Measurements from ENCODE around the gene CTSG. TPM values are rescaled to one million over a fixed set of nuclear protein-coding genes. Genes with fewer than 3 reads are reported as not detected.

CTSG gene, protein sequence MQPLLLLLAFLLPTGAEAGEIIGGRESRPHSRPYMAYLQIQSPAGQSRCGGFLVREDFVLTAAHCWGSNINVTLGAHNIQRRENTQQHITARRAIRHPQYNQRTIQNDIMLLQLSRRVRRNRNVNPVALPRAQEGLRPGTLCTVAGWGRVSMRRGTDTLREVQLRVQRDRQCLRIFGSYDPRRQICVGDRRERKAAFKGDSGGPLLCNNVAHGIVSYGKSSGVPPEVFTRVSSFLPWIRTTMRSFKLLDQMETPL
- total RNA-seq = not detected

GRCh38 chr14:24576182-24576581 lies at the start of gene CTSG:
Gene CTSG, minus strand, starts transcription at chr14:24576250. Its CDS starts 27 bp downstream, at chr14:24576223.
- ATAC-seq (no peak), DNase-seq (no peak)
- POLR2A ChIA-PET = no interaction called here
- Mint-ChIP-seq H3K27ac (no peak within 1 kb of the TSS), H3K36me3 (ENCODE audit: low read depth) (no peaks in the 10 kb centered on the region), H3K4me3 (no peak within 1 kb of the TSS), H3K27me3 (no peaks in the 10 kb centered on the region), H3K9me3 (no peaks in the 10 kb centered on the region), H3K4me1 (ENCODE audit: low read depth) (no peaks in the 10 kb centered on the region)
- CTCF ChIA-PET = interaction anchor here (0.9 kb wide), 1 partner anchor 577 kb away, joined by 3 read pairs; no protein-coding TSS in a partner anchor
- intact Hi-C loops (cut with micrococcal nuclease) = no loop called here
- no peak for TF ChIP-seq CTCF (IDR thresholded peaks at IDR 0.05)

DNA sequence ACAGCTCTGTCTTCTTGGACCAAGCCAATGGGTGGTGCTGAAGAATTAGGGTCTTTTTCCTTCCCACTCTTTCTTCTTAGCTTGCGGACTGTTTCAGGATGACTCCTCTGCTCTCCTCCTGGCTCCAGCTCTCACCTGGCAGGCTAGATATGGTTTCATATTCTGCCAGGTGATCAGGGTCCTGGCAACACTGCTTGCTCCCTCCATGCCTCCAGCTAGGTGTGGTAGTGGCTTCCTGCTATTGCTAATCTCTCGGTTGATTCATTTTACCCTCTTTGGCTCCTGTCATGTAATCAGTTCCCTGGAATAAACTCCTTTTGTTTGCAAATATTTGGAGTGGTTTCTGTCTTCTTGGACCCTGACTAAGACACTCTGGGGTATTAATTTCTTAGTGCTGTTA lies 37.7 kb upstream of the CTSG start:
- peaks cover 8% of the 10 kb centered on the region for H3K9me3 Mint-ChIP-seq
- no peaks in the 10 kb centered on the region for H3K27me3 Mint-ChIP-seq
- intact Hi-C loops (cut with micrococcal nuclease) = no loop called here
- no peaks in the 10 kb centered on the region for H3K36me3 Mint-ChIP-seq (ENCODE audit: low read depth)
- TF ChIP-seq CTCF (IDR thresholded peaks at IDR 0.05) = no peak
- ChIA-PET POLR2A (interaction anchor here (1.0 kb wide), 1 partner anchor 50 kb away, joined by 3 read pairs; no protein-coding TSS in a partner anchor), CTCF (interaction anchor here (1.4 to 3.9 kb wide), 3 partner anchors 8 to 48 kb away, joined by 4 to 18 read pairs (median 5); partner anchors contain the start of gene GZMB)
- peaks cover 57% of the 10 kb centered on the region for H3K4me1 Mint-ChIP-seq (ENCODE audit: low read depth)
- no peak for ATAC-seq
- H3K27ac Mint-ChIP-seq = no peak overlapping the region
- DNase-seq = no peak
- H3K4me3 Mint-ChIP-seq = no peak overlapping the region

- no peak for DNase-seq
- ChIA-PET CTCF (interaction anchor here (1.4 to 3.9 kb wide), 4 partner anchors 8 to 66 kb away, joined by 4 to 18 read pairs (median 6); partner anchors contain the start of gene GZMB), POLR2A (interaction anchor here (1.0 to 1.1 kb wide), 2 partner anchors 13 to 50 kb away, joined by 3 read pairs; no protein-coding TSS in a partner anchor)
- H3K9me3 Mint-ChIP-seq = peaks cover 5% of the 10 kb centered on the region
- intact Hi-C loops (cut with micrococcal nuclease) = no loop called here
- TF ChIP-seq CTCF (IDR thresholded peaks at IDR 0.05) = no peak
- no peaks in the 10 kb centered on the region for H3K27me3 Mint-ChIP-seq
- H3K27ac Mint-ChIP-seq = no peak overlapping the region
- no peak overlapping the region for H3K4me3 Mint-ChIP-seq
- H3K36me3 Mint-ChIP-seq (ENCODE audit: low read depth) = no peaks in the 10 kb centered on the region
- peaks cover 61% of the 10 kb centered on the region for H3K4me1 Mint-ChIP-seq (ENCODE audit: low read depth)
- ATAC-seq = no peak
These were observed 37.2 kb upstream of the CTSG start for GRCh38 chr14:24613241-24613640.

DNA sequence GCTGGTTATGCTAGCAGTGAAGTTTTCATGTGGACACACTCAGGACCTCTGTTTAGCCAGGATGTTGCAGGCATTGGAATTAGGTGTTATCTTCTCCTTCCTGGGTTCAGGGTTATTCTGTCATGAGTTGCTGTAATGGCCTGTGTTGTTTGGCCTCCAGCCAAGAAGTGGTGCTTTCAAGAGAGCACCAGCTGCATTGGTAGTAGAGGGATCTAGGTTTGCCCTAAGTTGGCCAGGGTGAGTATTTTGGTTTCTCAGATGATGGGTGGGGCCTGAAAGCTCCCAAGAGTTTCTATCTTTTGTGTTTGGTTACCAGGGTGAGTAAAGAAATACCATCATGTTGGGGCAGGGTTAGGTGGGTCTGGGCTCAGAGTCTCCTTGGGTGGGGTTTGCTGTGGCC lies 36.1 kb upstream of the CTSG start:
- H3K9me3 Mint-ChIP-seq = peaks cover 5% of the 10 kb centered on the region
- H3K27me3 Mint-ChIP-seq = no peaks in the 10 kb centered on the region
- CTCF ChIA-PET = interaction anchor here (1.4 to 2.3 kb wide), 3 partner anchors 22 to 67 kb away, joined by 4 to 8 read pairs (median 5); partner anchors contain the start of gene GZMB
- H3K27ac Mint-ChIP-seq = peak overlapping the region; percentile 28
- POLR2A ChIA-PET = interaction anchor here (0.7 to 1.1 kb wide), 3 partner anchors 14 to 72 kb away, joined by 3 to 4 read pairs (median 3); no protein-coding TSS in a partner anchor
- H3K4me1 Mint-ChIP-seq (ENCODE audit: low read depth) = peaks cover 71% of the 10 kb centered on the region
- DNase-seq (no peak), ATAC-seq (no peak)
- H3K4me3 Mint-ChIP-seq = no peak overlapping the region
- intact Hi-C loops (cut with micrococcal nuclease) = no loop called here
- peaks cover 6% of the 10 kb centered on the region for H3K36me3 Mint-ChIP-seq (ENCODE audit: low read depth)
- no peak for TF ChIP-seq CTCF (IDR thresholded peaks at IDR 0.05)
